ENCODE results near the gene CHD6. TPM values are rescaled to one million over a fixed set of nuclear protein-coding genes. Genes with fewer than 3 reads are reported as not detected.

Gene CHD6
- total RNA-seq, 6 experiments from 2014 or later: 24.7 to 28.9 (median 27.1) TPM

DNA sequence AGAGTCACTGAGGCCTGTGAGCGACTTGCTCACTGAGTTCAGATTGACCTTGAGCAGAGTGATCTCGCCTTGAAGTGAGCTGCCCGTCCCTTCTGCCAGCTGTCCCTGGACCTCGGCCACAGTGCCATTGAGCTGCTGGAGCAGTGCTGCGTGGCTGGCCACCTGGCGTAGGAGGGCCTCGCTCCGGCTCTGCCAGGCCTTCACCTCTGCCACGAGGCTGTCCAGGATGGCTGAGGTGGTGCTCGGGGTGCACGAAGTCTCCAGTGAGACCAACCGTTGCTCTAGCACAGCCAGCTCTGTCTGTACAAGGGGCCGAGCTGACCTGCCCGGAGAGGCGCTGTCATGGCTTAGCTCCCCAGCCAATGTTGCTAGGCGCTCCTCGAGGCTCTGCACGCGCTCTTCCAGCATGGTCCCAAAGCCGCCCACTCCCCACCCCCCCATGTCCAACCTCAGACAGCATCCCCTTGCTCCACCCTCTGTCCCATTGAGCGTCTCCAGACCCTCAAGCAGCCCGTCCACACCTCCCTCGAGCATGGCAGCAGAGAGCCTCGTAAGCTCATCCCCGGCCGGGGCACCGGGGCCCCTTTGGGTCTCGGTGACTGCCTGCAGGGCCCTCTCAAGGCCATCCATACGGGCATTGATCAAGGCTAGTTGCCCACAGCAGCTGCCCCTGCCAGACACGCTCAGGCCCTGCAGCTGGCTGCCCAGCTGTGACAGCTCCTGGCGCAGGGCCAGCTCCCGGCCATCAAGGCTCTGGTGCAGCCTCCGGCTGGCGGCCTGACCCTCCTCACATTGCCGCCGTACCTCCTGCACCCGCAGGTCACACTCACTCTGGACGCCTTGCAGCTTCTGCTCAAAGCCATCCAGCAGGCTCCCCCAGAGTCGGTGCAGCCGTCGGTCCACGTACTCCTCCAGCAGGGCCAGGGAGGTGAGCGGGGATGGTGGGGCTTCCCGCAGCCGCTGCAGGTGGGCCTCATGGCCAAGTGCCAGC is 256.1 kb downstream of the CHD6 start:
- Mint-ChIP-seq H3K27me3 (ENCODE audit: insufficient read depth) (peaks cover 26% of the 10 kb centered on the region), H3K4me3 (no peak overlapping the region), H3K27ac (no peak overlapping the region), H3K4me1 (ENCODE audit: low read depth) (peaks cover 5% of the 10 kb centered on the region; the same call in 1 of the 2 replicates), H3K9me3 (no peaks in the 10 kb centered on the region), H3K36me3 (ENCODE audit: low read depth) (no peaks in the 10 kb centered on the region)
- TF ChIP-seq CTCF (IDR thresholded peaks at IDR 0.05): no peak
- no peak for DNase-seq

DNA sequence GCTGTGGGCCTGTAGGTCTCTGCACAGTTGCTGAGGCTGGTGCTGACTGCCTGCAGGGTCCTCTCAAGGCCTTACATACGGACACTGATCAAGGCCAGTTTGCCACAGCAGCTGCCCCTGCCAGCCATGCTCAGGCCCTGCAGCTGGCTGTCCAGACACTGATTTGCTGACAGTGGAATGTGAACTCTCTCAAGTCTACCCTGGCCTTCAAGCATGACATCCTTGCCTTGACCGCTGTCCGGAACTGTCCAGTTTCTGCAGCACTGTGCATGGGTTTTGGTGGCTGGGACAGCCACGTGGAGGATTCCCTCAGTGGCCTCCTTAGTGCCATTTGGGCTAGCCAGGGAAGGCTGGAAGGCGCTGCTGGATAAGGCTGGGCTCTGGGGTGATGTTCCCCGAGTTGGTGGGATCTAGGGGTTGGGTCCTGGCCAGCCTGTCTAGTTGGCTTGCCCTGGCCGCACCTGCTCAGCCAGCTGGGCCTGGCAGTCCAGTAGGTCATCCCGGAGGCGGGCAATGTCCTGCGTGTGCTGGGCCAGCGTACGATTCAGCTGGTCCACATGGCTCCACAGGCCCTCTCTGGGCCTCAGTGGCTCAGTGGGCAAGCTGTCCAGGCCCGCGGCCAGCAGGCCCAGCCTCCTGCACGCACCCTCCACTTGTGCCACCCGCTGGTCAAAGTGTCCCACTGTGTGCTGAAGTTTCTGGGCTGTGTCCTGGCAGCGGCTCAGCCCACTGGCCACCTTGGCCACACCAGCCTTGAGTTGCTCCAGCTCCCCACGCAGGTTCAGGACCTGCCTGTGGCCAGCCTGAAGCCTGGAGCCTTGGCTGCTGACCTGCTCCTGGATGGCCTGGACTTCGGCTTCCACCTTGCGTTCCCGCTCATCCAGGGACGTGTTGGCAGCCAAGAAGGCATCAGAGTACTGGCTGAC is 257.1 kb downstream of the CHD6 start:
- no peak for TF ChIP-seq CTCF (IDR thresholded peaks at IDR 0.05)
- Mint-ChIP-seq H3K9me3 (no peaks in the 10 kb centered on the region), H3K4me1 (ENCODE audit: low read depth) (peaks cover 5% of the 10 kb centered on the region; the same call in 1 of the 2 replicates), H3K27ac (no peak overlapping the region), H3K4me3 (no peak overlapping the region), H3K36me3 (ENCODE audit: low read depth) (no peaks in the 10 kb centered on the region), H3K27me3 (ENCODE audit: insufficient read depth) (peaks cover 24% of the 10 kb centered on the region; the same call in 1 of the 2 replicates)
- no peak for DNase-seq

DNA sequence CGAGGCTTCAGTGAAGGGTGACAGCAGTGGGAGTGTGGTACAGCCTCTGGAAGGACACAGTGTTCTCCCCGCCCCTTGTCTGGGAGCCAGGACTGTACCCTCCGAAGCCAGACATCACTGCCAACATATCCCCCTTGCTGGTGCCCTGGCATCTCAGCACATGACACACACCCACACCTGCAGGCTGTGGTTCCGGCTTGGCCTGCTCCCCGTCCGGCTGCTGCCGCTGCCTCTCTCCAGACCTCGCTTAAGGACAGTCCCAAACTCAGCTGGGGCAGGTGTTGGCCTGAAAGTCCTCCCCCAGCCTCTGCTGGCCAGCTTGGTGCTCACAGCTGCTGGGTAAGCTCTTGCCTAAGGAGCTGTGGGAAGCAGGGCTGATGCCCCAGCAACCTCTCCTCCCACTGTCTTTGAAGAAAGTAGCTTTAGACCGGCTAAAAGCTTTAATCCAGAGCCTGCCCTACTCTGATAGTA is 258.6 kb downstream of the CHD6 start:
- no peaks in the 10 kb centered on the region; the same call in 1 of the 2 replicates for H3K36me3 Mint-ChIP-seq (ENCODE audit: low read depth)
- H3K4me3 Mint-ChIP-seq: no peak overlapping the region
- no peaks in the 10 kb centered on the region for H3K4me1 Mint-ChIP-seq (ENCODE audit: low read depth)
- TF ChIP-seq CTCF (IDR thresholded peaks at IDR 0.05): no peak
- H3K9me3 Mint-ChIP-seq: no peaks in the 10 kb centered on the region
- H3K27ac Mint-ChIP-seq: no peak overlapping the region
- H3K27me3 Mint-ChIP-seq (ENCODE audit: insufficient read depth): peaks cover 14% of the 10 kb centered on the region; the same call in 1 of the 2 replicates
- no peak for DNase-seq

DNA sequence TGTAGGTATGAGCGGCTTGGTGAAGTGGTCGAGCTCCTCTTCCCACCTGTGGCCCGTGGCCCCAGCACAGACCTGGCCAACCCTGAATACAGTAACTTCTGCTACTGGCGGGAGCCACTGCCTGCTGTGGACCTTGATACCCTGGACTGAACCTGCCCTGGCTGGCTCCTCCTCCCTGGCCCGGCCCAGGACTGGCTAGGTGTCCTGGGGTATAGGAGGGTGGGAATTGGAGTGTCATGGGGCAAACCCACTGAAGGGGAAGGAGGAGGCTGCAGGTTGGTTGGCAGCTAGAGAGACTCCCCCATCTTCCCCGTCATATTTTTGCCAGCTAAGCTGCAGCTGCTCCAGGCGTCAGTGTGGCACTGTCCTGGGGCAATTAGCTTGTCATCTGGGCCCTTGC is 259.5 kb downstream of the CHD6 start:
- TF ChIP-seq CTCF (IDR thresholded peaks at IDR 0.05): no peak
- Mint-ChIP-seq H3K36me3 (ENCODE audit: low read depth) (no peaks in the 10 kb centered on the region; the same call in 1 of the 2 replicates), H3K4me3 (no peak overlapping the region), H3K27ac (no peak overlapping the region), H3K27me3 (ENCODE audit: insufficient read depth) (peaks cover 9% of the 10 kb centered on the region; the same call in 1 of the 2 replicates), H3K4me1 (ENCODE audit: low read depth) (no peaks in the 10 kb centered on the region), H3K9me3 (no peaks in the 10 kb centered on the region)
- no peak for DNase-seq

DNA sequence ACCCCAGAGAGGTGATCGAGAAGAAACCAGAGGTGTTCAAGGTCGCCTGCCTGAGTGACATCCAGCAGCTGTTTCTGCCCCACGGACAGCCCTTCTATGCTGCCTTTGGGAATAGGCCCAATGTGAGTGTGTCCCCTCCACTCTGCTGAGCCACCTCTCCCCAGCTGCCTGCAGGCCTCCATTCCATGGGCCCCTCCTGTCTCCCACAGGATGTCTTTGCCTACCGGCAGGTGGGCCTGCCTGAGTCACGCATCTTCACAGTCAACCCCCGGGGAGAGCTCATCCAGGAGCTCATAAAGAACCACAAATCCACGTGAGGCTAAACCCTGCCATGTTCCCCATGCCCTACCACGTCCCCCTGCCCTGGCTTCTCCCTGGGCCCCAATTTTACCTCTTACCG is 259.9 kb downstream of the CHD6 start:
- H3K4me1 Mint-ChIP-seq (ENCODE audit: low read depth): no peaks in the 10 kb centered on the region
- H3K36me3 Mint-ChIP-seq (ENCODE audit: low read depth): no peaks in the 10 kb centered on the region; the same call in 1 of the 2 replicates
- no peak for TF ChIP-seq CTCF (IDR thresholded peaks at IDR 0.05)
- no peaks in the 10 kb centered on the region for H3K9me3 Mint-ChIP-seq
- no peak overlapping the region for H3K4me3 Mint-ChIP-seq
- H3K27me3 Mint-ChIP-seq (ENCODE audit: insufficient read depth): peaks cover 4% of the 10 kb centered on the region
- DNase-seq: no peak
- H3K27ac Mint-ChIP-seq: no peak overlapping the region

All from HFFc6 (cell line).